ENCODE results near the gene PBX1.
"Not testable (repeated sequence)": the region's sequence is repeated elsewhere in the genome, so short reads cannot be mapped to it uniquely, and the experiment has no call there.

PBX1 gene

DNA sequence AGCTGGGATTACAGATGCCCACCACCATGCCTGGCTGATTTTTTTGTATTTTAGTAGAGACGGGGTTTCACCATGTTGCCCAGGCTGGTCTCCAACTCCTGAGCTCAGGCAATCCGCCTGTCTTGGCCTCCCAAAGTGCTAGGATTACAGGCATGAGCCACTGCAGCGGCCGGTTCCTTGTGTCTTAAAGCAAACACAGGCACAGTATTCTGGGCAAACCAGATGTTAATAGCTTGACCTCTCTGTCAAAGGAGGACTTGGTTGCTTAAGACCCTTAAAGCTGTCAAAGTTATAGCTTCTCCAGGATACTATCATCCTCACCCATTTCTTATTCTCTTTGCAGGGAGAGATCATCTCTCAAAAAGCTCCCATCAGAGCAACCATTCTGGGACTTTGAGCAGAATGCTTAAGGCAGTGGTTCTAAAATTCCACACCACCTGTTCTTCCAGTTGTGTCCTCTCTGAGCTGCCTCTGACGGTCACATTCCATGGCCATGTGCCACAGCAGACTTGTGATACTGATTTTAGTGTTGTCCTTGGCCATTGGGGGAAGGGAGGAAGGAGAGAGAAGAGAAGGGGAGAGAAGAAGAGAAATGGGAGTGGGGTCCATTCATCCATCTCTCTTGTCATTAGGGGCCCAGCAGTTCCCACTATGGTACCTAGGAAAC lies 81.8 kb downstream of the PBX1 start:
- no peak for DNase-seq (ENCODE audit: low read depth)

DNA sequence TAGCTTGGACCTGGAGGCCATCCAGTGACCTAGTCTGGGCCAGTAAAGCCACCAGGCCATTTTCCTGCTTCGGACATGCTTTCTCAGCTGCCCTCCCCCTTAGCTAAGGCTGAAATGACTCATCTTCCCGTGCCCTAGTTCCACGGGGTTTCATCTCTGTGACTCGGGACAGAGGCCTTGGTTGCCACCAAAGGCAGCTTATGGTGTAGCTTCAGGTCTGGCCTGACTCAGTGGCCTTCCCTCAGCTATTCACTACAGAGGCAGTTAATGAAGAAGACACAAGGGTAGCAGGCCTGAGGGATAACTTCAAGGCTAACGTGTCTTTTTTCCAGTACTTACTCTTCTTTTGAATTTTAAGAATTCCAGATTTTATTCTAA lies 82.4 kb downstream of the PBX1 start:
- no peak for DNase-seq (ENCODE audit: low read depth)

DNA sequence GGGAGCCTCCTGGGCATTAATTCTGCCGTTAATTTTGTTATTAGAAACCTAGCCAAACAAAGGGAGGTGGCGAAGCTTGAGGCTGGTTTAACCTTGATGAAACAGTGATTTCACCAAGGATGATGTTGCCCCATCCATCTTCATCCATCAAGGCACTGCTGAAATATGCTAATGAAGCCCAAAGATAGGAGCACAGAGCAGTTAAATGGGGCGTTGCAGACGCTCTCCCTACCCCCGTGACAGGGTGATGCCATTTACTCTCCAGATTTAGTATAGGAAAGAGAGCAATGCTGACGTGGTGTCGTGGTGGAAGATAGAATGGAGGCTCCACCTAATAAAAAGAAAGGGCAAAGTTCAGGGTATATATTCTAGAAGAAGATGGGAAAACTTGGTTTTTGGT lies 84.0 kb downstream of the PBX1 start:
- no peak for DNase-seq (ENCODE audit: low read depth)

DNA sequence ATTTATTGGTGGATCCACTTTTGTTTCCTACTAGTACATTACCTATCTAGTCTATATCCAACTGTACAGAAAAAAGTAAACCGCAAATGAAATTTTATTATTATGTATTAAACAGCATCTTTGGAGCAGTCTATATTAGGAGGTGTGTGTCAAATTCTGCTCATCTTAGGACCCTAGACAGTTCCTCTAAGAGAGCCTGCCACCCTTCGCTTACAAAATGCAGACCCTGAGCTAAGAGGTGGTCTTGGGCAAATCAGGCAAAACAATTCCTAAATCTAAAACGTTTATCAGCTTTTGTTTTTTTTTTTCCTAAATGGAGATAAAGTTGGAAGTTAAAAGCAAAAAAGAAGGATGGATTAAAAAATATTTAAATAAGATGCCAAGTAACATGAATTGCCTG lies 85.3 kb downstream of the PBX1 start:
- no peak for DNase-seq (ENCODE audit: low read depth)

GRCh38 chr1:164644774-164645644 lies 86.0 kb downstream of the PBX1 start:
- DNase-seq (ENCODE audit: low read depth), result no peak

- no peak for DNase-seq (ENCODE audit: low read depth)
These were observed 86.9 kb downstream of the PBX1 start for GRCh38 chr1:164645921-164646320.

DNA sequence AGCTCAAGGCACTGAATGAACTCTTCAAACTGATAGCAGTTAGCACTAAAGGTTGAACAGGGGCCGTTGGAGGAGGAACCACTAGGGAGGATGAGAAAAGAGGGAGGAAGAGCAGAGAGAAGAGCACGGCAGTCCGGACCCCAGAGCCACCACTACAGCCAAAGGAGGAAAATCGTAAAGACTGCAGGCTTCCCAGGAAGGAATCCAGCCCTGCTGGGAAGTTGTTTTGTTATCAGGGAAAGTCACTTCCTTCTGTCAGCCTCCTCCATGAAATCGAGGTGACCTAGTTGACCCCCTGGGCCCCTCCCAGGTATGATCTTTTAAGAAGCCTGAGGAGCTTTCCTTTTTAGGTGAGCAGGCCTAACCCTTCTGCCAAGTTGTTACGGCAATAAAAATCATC lies 88.2 kb downstream of the PBX1 start:
- no peak for DNase-seq (ENCODE audit: low read depth)

GRCh38 chr1:164648636-164649035 lies 89.7 kb downstream of the PBX1 start:
- no peak for DNase-seq (ENCODE audit: low read depth)

- no peak for DNase-seq (ENCODE audit: low read depth)
These were observed 90.2 kb downstream of the PBX1 start for GRCh38 chr1:164649146-164649545.

DNA sequence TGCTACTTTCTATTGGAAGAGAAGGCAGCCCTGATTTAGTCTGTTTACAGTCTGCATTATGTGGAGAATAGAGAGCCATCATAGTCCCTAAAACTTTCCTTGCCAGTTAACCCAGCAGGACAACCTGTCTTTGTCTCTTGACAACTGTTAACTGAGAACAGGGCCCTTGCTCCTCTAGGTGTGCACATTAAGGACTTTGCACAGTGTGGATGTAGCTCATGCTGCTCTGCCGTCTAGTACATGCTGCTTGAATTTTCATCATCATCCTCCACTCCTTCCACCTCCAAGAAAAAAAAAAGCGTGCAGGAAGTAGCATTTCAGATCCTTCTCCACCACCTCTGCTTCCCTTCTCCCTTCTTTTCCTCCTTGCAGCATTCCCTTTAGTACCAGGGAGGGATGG lies 91.5 kb downstream of the PBX1 start:
- DNase-seq (ENCODE audit: low read depth), result no peak

- no peak for DNase-seq (ENCODE audit: low read depth)
These were observed 92.5 kb downstream of the PBX1 start for GRCh38 chr1:164651351-164651951.

GRCh38 chr1:164652969-164653368 lies 94.0 kb downstream of the PBX1 start:
- not testable (repeated sequence) for DNase-seq (ENCODE audit: low read depth)

DNA sequence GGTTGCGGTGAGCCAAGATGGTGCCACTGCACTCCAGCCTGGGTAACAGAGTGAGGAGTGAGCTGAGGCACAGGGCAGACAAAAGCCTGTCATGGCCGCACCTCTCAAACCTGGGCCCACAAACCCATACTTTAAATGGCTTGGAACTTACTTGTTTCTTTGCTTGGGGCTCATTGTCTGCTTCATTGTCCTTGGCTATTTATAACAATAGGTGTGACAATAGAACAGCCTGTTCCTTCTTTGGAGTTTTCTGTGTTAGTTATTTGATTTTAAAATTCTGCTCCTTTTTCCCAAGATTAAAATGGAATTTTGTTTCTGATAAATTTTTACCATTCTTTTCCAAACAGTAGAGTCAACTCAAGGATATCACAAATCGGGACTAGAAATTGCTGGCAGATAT lies 94.7 kb downstream of the PBX1 start:
- no peak for DNase-seq (ENCODE audit: low read depth)

DNA sequence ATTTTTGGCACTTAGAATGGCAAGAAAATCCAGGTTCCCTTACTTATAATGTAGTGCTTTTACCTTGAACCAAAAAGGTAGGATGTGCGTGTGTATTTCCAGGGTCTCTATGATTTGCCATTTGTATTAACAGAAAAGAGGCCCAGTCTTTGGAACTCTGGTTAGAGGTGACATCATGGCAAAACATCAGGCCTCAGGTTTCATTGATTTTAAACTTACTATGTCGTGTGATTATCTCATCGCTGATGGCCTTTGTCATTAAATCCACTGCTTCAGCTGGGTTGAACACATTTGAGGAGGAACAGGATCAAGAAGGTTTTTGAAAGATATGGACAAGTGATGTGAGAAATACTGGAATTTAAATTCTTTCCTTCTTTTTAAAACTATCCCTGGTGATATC lies 95.2 kb downstream of the PBX1 start:
- DNase-seq (ENCODE audit: low read depth), result no peak

- DNase-seq (ENCODE audit: low read depth), result no peak
These were observed 99.9 kb downstream of the PBX1 start for GRCh38 chr1:164658864-164659263.

DNA sequence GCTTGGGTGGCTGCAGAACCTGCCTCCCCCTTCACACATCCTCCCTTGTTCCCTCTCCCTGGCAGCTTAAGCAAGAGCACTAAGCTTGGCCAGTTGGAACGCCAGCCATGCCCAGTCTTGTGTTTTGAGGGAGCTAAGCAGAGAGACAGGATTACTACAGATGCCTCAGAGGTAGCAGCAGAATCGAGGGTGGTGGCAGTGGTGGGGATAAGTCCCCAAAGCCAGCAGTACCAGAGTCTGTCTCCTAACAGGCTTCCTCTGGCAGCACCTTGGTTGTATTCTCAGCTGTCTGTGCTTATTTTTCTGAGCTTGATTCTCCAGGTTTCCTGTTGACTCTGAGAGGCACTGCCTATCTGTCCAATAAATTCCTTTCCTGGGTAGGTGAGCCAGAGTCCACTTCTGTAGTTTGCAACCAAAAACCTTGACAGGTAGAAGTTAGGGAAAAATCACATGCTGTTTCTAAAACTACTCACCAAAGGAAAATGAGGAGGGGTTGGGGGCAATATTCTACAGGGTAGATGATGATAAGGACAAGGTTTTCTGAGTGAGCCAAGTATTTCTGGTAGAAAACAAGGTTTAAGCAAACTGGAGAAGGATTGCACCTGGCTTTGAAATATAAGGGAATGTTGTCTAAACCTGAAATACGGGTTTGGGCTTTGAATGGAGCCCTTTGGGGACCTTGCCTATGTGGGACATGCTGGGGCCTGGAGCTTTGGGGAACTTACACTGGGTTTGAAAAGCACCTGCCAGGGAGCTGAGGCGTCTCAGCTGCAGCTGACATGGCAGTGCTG lies 100.8 kb downstream of the PBX1 start:
- no peak for DNase-seq (ENCODE audit: low read depth)

- no peak for DNase-seq (ENCODE audit: low read depth)
These were observed 101.4 kb downstream of the PBX1 start for GRCh38 chr1:164660412-164660772.

DNA sequence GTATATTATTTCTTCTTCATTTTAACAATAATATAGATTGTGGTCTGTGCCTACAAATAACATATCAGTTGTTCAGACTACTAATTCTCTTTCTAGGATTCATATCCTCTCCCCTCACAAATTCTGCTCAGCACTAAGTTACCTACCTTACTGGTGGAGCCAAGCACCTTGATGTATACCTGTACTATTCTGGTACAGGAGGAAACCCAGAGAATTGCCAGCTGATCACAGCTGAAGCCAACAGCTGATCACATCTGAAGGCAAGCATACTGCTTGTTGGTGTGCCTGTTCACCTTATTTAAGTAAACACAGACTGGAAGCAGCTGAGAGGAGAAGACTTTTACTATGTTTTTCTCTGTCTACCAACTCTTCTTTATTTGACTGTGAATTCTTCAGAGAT lies 101.8 kb downstream of the PBX1 start:
- DNase-seq (ENCODE audit: low read depth), result no peak

- no peak for DNase-seq (ENCODE audit: low read depth)
These were observed 103.5 kb downstream of the PBX1 start for GRCh38 chr1:164662462-164662861.

GRCh38 chr1:164662955-164663354 lies 104.0 kb downstream of the PBX1 start:
- no peak for DNase-seq (ENCODE audit: low read depth)

- no peak for DNase-seq (ENCODE audit: low read depth)
These were observed 105.1 kb downstream of the PBX1 start for GRCh38 chr1:164664127-164664526.

DNA sequence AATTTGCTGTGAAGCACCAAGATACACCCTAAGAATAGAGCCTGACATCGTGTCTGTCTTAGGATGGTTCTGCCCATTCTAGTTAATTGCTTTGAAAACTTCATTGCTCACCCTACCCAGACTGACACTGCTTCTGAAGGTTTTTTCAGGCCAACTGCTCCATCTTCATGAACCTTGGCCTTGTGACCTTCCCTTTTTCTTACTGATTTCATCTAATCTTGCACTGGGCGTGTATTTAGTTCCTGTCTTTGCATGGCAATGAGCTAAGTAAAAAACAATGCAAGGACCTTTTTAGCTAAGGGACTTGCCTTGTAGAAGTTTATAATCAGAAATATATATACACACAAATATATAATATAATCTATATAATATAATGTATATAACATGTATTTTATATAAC lies 108.0 kb downstream of the PBX1 start:
- no peak for DNase-seq (ENCODE audit: low read depth)

- DNase-seq (ENCODE audit: low read depth), result no peak
These were observed 108.6 kb downstream of the PBX1 start for GRCh38 chr1:164667600-164667999.
